ENCODE data around the gene DAAM1. TPM values are rescaled to one million over a fixed set of nuclear protein-coding genes. Genes with fewer than 3 reads are reported as not detected.

DAAM1 gene
- total RNA-seq, 1 experiment from 2014 or later: 13.3 TPM

GRCh38 chr14:59358102-59358501 is 169.6 kb downstream of the DAAM1 start:
- in situ Hi-C loops (cut with HindIII; ENCODE audit: low pct_unique_long_range_greater_than_20kb, low sequenced_read_pairs) (no loop called here), intact Hi-C loops (cut with micrococcal nuclease; ENCODE audit: unreplicated experiment) (no loop called here)
- Histone ChIP-seq H3K27ac (ENCODE audit: low read length) (no peak overlapping the region), H3K27me3 (ENCODE audit: control insufficient read depth, insufficient read depth, low read length) (no peaks in the 10 kb centered on the region), H3K4me3 (ENCODE audit: low read depth in 2 of 2, low read length in 2 of 2) (no peak overlapping the region), H3K36me3 (ENCODE audit: control insufficient read depth, insufficient read depth, low read length) (no peaks in the 10 kb centered on the region), H3K9me3 (ENCODE audit: control insufficient read depth, insufficient read depth, low read depth, low read length) (no peaks in the 10 kb centered on the region), H3K4me1 (ENCODE audit: control insufficient read depth, insufficient read depth, low read length) (no peaks in the 10 kb centered on the region)
- ChIA-PET CTCF (no interaction called here), POLR2A (no interaction called here)
- TF ChIP-seq POLR2AphosphoS5 (IDR thresholded peaks at IDR 0.05; ENCODE audit: low read depth, low read length) (no peak), SIN3A (IDR thresholded peaks at IDR 0.05; ENCODE audit: borderline replicate concordance, insufficient read depth, low read depth, low read length) (no peak), REST (IDR thresholded peaks at IDR 0.05; ENCODE audit: insufficient read depth in 1 of 2, low read depth in 2 of 2, low read length in 1 of 2) (no peak), TCF7L2 (IDR thresholded peaks at IDR 0.05; ENCODE audit: low read depth, low read length) (no peak)
- TF ChIP-seq, protein P1, sequence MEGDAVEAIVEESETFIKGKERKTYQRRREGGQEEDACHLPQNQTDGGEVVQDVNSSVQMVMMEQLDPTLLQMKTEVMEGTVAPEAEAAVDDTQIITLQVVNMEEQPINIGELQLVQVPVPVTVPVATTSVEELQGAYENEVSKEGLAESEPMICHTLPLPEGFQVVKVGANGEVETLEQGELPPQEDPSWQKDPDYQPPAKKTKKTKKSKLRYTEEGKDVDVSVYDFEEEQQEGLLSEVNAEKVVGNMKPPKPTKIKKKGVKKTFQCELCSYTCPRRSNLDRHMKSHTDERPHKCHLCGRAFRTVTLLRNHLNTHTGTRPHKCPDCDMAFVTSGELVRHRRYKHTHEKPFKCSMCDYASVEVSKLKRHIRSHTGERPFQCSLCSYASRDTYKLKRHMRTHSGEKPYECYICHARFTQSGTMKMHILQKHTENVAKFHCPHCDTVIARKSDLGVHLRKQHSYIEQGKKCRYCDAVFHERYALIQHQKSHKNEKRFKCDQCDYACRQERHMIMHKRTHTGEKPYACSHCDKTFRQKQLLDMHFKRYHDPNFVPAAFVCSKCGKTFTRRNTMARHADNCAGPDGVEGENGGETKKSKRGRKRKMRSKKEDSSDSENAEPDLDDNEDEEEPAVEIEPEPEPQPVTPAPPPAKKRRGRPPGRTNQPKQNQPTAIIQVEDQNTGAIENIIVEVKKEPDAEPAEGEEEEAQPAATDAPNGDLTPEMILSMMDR (IDR thresholded peaks at IDR 0.05): no peak
- DNase-seq (ENCODE audit: low read depth, low spot score) (no peak), ATAC-seq (no peak)
- no TSS peak for BruUV-seq (replicated peaks)

GRCh38 chr14:59358784-59359183 is 170.3 kb downstream of the DAAM1 start:
- H3K27ac ChIP-seq (ENCODE audit: low read length): no peak overlapping the region
- intact Hi-C loops (cut with micrococcal nuclease; ENCODE audit: unreplicated experiment): no loop called here

More at GRCh38 chr14:59358784-59359183, 170.3 kb downstream of the DAAM1 start:
- BruUV-seq (replicated peaks): no TSS peak
- TF ChIP-seq TCF7L2 (IDR thresholded peaks at IDR 0.05; ENCODE audit: low read depth, low read length) (no peak), SIN3A (IDR thresholded peaks at IDR 0.05; ENCODE audit: borderline replicate concordance, insufficient read depth, low read depth, low read length) (no peak), REST (IDR thresholded peaks at IDR 0.05; ENCODE audit: insufficient read depth in 1 of 2, low read depth in 2 of 2, low read length in 1 of 2) (no peak), POLR2AphosphoS5 (IDR thresholded peaks at IDR 0.05; ENCODE audit: low read depth, low read length) (no peak)
- TF ChIP-seq, protein P1 (IDR thresholded peaks at IDR 0.05): no peak
- POLR2A ChIA-PET: no interaction called here
- H3K27me3 ChIP-seq (ENCODE audit: control insufficient read depth, insufficient read depth, low read length): no peaks in the 10 kb centered on the region
- no peaks in the 10 kb centered on the region for H3K36me3 ChIP-seq (ENCODE audit: control insufficient read depth, insufficient read depth, low read length)
- in situ Hi-C loops (cut with HindIII; ENCODE audit: low pct_unique_long_range_greater_than_20kb, low sequenced_read_pairs): no loop called here
- no peaks in the 10 kb centered on the region for H3K4me1 ChIP-seq (ENCODE audit: control insufficient read depth, insufficient read depth, low read length)
- no peak for DNase-seq (ENCODE audit: low read depth, low spot score)
- H3K9me3 ChIP-seq (ENCODE audit: control insufficient read depth, insufficient read depth, low read depth, low read length): no peaks in the 10 kb centered on the region
- CTCF ChIA-PET: interaction anchor here (0.7 kb wide), 1 partner anchor 168 kb away, joined by 3 read pairs; no protein-coding TSS in a partner anchor
- ATAC-seq: no peak
- H3K4me3 ChIP-seq (ENCODE audit: low read depth in 2 of 2, low read length in 2 of 2): no peak overlapping the region

Measured in Panc1 (cell line).